ENCODE measurements around the gene CRYBG2.

GRCh38 chr1:26290882-26291261 is 63.1 kb downstream of the CRYBG2 start:
- TF ChIP-seq, protein P1, sequence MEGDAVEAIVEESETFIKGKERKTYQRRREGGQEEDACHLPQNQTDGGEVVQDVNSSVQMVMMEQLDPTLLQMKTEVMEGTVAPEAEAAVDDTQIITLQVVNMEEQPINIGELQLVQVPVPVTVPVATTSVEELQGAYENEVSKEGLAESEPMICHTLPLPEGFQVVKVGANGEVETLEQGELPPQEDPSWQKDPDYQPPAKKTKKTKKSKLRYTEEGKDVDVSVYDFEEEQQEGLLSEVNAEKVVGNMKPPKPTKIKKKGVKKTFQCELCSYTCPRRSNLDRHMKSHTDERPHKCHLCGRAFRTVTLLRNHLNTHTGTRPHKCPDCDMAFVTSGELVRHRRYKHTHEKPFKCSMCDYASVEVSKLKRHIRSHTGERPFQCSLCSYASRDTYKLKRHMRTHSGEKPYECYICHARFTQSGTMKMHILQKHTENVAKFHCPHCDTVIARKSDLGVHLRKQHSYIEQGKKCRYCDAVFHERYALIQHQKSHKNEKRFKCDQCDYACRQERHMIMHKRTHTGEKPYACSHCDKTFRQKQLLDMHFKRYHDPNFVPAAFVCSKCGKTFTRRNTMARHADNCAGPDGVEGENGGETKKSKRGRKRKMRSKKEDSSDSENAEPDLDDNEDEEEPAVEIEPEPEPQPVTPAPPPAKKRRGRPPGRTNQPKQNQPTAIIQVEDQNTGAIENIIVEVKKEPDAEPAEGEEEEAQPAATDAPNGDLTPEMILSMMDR (conservative IDR thresholded peaks at IDR 0.05): no peak
- no peak for TF ChIP-seq ZFX (IDR thresholded peaks at IDR 0.05)

Data from C4-2B (cell line).